ENCODE measurements around the gene MYH9. TPM values are rescaled to one million over a fixed set of nuclear protein-coding genes. Genes with fewer than 3 reads are reported as not detected.

MYH9 gene
- total and polyA plus RNA-seq, 7 donors, result 35.6 to 214 (median 92.0) TPM

DNA sequence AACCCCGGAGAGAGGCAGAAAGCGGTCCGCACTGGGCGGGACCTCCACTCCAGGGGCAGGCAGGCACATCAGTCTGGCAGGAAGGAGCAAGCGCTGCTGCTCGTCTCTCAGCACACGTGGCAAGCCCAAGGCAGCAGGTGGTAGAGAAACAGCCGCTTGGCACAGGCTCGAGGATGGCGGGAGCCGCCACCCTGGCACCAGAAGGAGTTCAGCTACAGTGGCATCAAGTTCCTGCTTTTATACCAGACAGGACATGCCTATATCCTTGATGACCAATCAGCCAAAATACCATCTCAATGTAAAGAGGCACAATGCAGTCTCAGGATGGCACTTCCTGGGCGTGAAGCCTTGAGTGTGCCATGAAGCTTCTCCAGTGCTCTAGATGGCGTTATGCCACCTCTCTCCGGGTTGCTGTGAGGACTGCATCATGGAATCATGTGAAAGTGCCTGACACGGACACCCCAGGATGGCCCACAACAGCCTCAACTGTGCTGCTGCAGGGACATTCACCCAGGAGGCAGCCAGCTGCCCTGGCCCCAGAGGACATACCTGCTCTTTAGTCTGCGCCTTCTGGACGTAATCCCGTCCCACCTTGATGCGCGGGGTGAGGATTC lies 70.0 kb downstream of the MYH9 start:
- peak; percentile 63 to 79 for DNase-seq
- WGBS, 3 donors, result 36 to 54% (median 46%) methylated on average over 20 of the region's 20 CpGs
- TF ChIP-seq, protein P1, sequence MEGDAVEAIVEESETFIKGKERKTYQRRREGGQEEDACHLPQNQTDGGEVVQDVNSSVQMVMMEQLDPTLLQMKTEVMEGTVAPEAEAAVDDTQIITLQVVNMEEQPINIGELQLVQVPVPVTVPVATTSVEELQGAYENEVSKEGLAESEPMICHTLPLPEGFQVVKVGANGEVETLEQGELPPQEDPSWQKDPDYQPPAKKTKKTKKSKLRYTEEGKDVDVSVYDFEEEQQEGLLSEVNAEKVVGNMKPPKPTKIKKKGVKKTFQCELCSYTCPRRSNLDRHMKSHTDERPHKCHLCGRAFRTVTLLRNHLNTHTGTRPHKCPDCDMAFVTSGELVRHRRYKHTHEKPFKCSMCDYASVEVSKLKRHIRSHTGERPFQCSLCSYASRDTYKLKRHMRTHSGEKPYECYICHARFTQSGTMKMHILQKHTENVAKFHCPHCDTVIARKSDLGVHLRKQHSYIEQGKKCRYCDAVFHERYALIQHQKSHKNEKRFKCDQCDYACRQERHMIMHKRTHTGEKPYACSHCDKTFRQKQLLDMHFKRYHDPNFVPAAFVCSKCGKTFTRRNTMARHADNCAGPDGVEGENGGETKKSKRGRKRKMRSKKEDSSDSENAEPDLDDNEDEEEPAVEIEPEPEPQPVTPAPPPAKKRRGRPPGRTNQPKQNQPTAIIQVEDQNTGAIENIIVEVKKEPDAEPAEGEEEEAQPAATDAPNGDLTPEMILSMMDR (IDR thresholded peaks at IDR 0.05), result no peak
- ATAC-seq, result peak; percentile 89 to 94 (median 92)
- Histone ChIP-seq H3K9me3 (no peaks in the 10 kb centered on the region), H3K36me3 (ENCODE audit: insufficient read depth in 1 of 2, low read depth in 1 of 2) (peaks cover 9 to 98% of the 10 kb centered on the region in 2 donors), H3K4me3 (no peak overlapping the region), H3K27ac (peak overlapping the region; percentile 58), H3K27me3 (ENCODE audit: insufficient read depth in 3 of 3, low read length in 2 of 3) (no peaks in the 10 kb centered on the region), H3K4me1 (peaks cover 14% of the 10 kb centered on the region)
- intact Hi-C loops (cut with DNase I), result loop anchor here in 1 of 2 donors (5.0 kb wide), 1 partner anchor 65 kb away; no protein-coding TSS in a partner anchor

DNA sequence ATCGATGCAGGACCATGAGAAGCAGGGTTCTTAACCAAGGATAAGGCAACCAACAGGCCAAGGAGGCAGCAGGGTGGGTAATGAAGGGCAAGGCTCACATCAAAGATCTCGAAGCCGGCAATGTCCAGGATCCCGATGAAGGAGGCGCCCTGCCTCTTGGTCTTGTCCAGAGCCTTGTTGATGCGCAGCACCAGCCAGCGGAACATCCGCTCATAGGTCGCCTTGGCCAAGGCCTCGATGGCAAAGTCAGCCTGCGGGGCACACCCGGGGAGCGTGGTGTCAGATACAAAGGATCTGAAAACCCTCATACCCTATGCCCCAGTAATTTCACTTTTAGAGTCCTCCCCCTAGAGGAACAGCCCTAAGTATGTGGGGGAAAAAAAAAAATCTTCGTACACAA lies 71.3 kb downstream of the MYH9 start:
- Histone ChIP-seq H3K36me3 (ENCODE audit: insufficient read depth in 1 of 2, low read depth in 1 of 2) (peaks cover 12 to 98% of the 10 kb centered on the region in 2 donors), H3K4me1 (peaks cover 14% of the 10 kb centered on the region), H3K9me3 (no peaks in the 10 kb centered on the region), H3K27me3 (ENCODE audit: insufficient read depth in 3 of 3, low read length in 2 of 3) (no peaks in the 10 kb centered on the region), H3K27ac (no peak overlapping the region), H3K4me3 (no peak overlapping the region)
- ATAC-seq, result no peak
- 95 to 99% (median 96%) methylated on average over 14 of the region's 14 CpGs for WGBS, 3 donors
- DNase-seq, result no peak
- TF ChIP-seq, protein P1 (IDR thresholded peaks at IDR 0.05), result no peak
- intact Hi-C loops (cut with DNase I), result loop anchor here in 1 of 2 donors (5.0 kb wide), 1 partner anchor 66 kb away; no protein-coding TSS in a partner anchor

DNA sequence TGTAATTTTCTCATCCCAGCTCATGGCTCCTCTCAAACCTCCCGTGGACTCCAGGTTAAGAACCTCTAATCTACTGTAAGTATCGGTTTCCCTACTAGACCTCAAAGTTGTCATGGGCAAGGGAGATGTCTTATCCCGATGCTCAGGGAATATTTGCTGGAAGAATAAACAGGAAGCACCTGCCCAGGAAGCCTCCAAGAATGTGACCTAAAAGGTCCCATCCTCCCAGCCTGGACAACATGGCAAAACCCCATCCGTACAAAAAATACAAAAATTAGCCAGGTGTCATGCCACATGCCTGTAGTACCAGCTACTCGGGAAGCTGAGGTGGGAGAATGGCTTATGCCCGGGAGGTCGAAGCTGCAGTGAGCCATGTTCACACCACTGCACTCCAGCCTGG lies 72.4 kb downstream of the MYH9 start:
- no peak overlapping the region for H3K4me3 ChIP-seq
- H3K27me3 ChIP-seq (ENCODE audit: insufficient read depth in 3 of 3, low read length in 2 of 3), result no peaks in the 10 kb centered on the region
- no peak overlapping the region for H3K27ac ChIP-seq
- H3K4me1 ChIP-seq, result peaks cover 14% of the 10 kb centered on the region
- H3K36me3 ChIP-seq (ENCODE audit: insufficient read depth in 1 of 2, low read depth in 1 of 2), result peaks cover 12 to 98% of the 10 kb centered on the region in 2 donors
- TF ChIP-seq, protein P1 (IDR thresholded peaks at IDR 0.05), result no peak
- no peaks in the 10 kb centered on the region for H3K9me3 ChIP-seq
- ATAC-seq (no peak), DNase-seq (no peak)
- 66 to 76% (median 74%) methylated on average over 7 of the region's 7 CpGs for WGBS, 3 donors
- intact Hi-C loops (cut with DNase I), result loop anchor here in 1 of 2 donors (5.0 kb wide), 1 partner anchor 67 kb away; no protein-coding TSS in a partner anchor

DNA sequence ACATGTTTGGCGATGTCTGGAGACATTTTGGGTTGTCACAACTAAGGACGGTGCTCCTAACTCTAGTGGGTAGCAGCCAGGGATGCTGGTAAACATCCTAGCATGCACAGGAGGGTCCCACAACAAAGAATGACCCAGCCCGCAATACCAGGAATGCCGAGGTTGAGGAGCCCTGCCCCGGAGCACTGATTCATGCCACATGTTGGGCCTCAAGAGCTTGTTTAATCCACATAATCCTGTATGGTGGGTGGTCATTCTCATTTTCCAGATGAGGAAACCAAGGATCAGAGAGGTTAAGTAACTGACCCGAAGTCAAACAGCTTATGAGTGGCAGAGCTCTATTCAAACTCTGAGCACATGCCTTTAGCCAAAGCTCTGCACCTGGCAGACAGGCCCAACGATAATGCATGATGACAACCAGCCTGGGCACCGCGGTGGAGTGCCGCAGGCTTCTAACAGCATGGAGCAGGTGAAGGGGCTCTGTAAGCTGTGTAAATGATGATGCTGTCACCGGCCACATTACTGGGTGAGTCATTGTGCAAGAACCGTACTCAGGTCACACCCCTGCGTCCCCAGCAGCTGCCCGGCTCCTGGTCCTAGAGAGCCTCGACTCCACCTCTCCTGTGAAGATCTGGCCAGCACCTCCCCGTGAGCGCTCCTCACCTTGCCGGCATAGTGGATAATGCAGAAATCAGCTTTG lies 76.2 kb downstream of the MYH9 start:
- peak; percentile 42 to 72 (median 57) for ATAC-seq
- WGBS, 3 donors, result 70 to 82% (median 72%) methylated on average over 18 of the region's 18 CpGs
- no peak overlapping the region for H3K27ac ChIP-seq
- H3K27me3 ChIP-seq (ENCODE audit: insufficient read depth in 3 of 3, low read length in 2 of 3), result no peaks in the 10 kb centered on the region
- no peaks in the 10 kb centered on the region for H3K9me3 ChIP-seq
- TF ChIP-seq, protein P1 (IDR thresholded peaks at IDR 0.05), result no peak
- no peaks in the 10 kb centered on the region for H3K4me1 ChIP-seq
- intact Hi-C loops (cut with DNase I), result no loop called here
- no peak overlapping the region for H3K4me3 ChIP-seq
- no peak for DNase-seq
- peaks cover 14 to 98% of the 10 kb centered on the region in 2 donors for H3K36me3 ChIP-seq (ENCODE audit: insufficient read depth in 1 of 2, low read depth in 1 of 2)

All from psoas muscle (tissue), 8 donors.